HepG2 (cell line): ENCODE results near the gene DTYMK. TPM values are rescaled to one million over a fixed set of nuclear protein-coding genes. Genes with fewer than 3 reads are reported as not detected.

Experiments used
- BCL3 ChIP-seq: sonication (generic); formaldehyde crosslinking; IDR thresholded peaks from 2 replicates; pipeline ENCODE4 v1.5.1; 2020; ENCODE audit warnings: mild to moderate bottlenecking, missing genetic modification reagents, moderate library complexity
- BORCS8-MEF2B ChIP-seq: sonication (generic); formaldehyde crosslinking; IDR thresholded peaks from 2 replicates; pipeline ENCODE4 v1.8.0; 2022; ENCODE audit warnings: mild to moderate bottlenecking, missing genetic modification reagents
- CEBPG ChIP-seq: IDR thresholded peaks from 2 replicates; pipeline ENCODE4 v1.6.1; 2016
- CEBPZ ChIP-seq: IDR thresholded peaks from 2 replicates; pipeline ENCODE4 v1.6.1; 2012; ENCODE audit warnings: low read length, improper control_type of control experiment
- ETV6 ChIP-seq: sonication (generic); formaldehyde crosslinking; conservative IDR thresholded peaks from 2 replicates; pipeline ENCODE4 v1.4.0; 2020; ENCODE audit warnings: missing genetic modification reagents
- HNRNPUL1 ChIP-seq: fragments of 200-400 bp; formaldehyde crosslinking; IDR thresholded peaks from 2 replicates; pipeline ENCODE4 v1.6.1; 2017; ENCODE audit warnings: low read depth, mild to moderate bottlenecking, low read length, moderate library complexity
- IRF2 ChIP-seq: IDR thresholded peaks from 2 replicates; pipeline ENCODE4 v1.6.1; 2018; ENCODE audit warnings: missing genetic modification reagents, missing compliant biosample characterization
- LRRFIP1 ChIP-seq: sonication (generic); formaldehyde crosslinking; conservative IDR thresholded peaks from 2 replicates; pipeline ENCODE4 v1.4.0; 2020; ENCODE audit warnings: missing genetic modification reagents
- NBN ChIP-seq: fragments of 450-650 bp; conservative IDR thresholded peaks from 2 replicates; pipeline ENCODE4 v1.6.1; 2017
- NFIC ChIP-seq: IDR thresholded peaks from 2 replicates; pipeline ENCODE4 v1.6.1; 2012; ENCODE audit warnings: mild to moderate bottlenecking, low read length, inconsistent platforms
- POLR2AphosphoS5 ChIP-seq: IDR thresholded peaks from 2 replicates; pipeline ENCODE4 v1.6.1; 2012; ENCODE audit warnings: low read depth, low read length
- RXRA ChIP-seq: sonication (generic); formaldehyde crosslinking; IDR thresholded peaks from 2 replicates; pipeline ENCODE4 v1.5.1; 2020; ENCODE audit warnings: missing genetic modification reagents
- SOX13 ChIP-seq, 3 experiments: fragments of 450-650 bp in 1 of 3; sonication (generic) in 1 of 3; formaldehyde crosslinking in 1 of 3; IDR thresholded peaks in 2 of 3; conservative IDR thresholded peaks in 1 of 3; 2 replicates each; pipeline versions ENCODE4 v1.5.0 to v1.6.1; 2016 to 2020; ENCODE audit warnings: antibody characterized with exemption in 1 of 3, mild to moderate bottlenecking in 1 of 3, missing compliant biosample characterization in 1 of 3, missing genetic modification reagents in 1 of 3, moderate library complexity in 1 of 3
- TAF1 ChIP-seq: sonication (generic); formaldehyde crosslinking; IDR thresholded peaks from 2 replicates; pipeline ENCODE4 v1.4.0; 2020; ENCODE audit warnings: missing genetic modification reagents
- TFDP2 ChIP-seq: sonication (generic); formaldehyde crosslinking; IDR thresholded peaks from 2 replicates; pipeline ENCODE4 v1.4.0; 2020; ENCODE audit warnings: missing genetic modification reagents
- ZBTB14 ChIP-seq: sonication (generic); formaldehyde crosslinking; IDR thresholded peaks from 2 replicates; pipeline ENCODE4 v1.4.0; 2020; ENCODE audit warnings: missing genetic modification reagents
- ZNF432 ChIP-seq: sonication (generic); formaldehyde crosslinking; IDR thresholded peaks from 2 replicates; pipeline ENCODE4 v1.5.0; 2020; ENCODE audit warnings: missing genetic modification reagents, mild to moderate bottlenecking, borderline replicate concordance
- ZNF484 ChIP-seq: sonication (generic); formaldehyde crosslinking; IDR thresholded peaks from 2 replicates; pipeline ENCODE4 v1.5.1; 2020; ENCODE audit warnings: mild to moderate bottlenecking, low read depth, missing genetic modification reagents, borderline replicate concordance
- polyA plus RNA-seq, 8 experiments: library from polyadenylated mRNA; depleted of rRNA in 3 of 8; stranded (reverse) in 7 of 8; unstranded in 1 of 8; fragments of >200 nt; fragmentation: Illumina TruSeq in 4 of 8; extraction: Trizol in 4 of 8; gene quantifications; 2 replicates each; pipeline versions ENCODE4 v1.2.1 to v1.2.3, GENCODE V29; 2011 to 2016; ENCODE audit warnings: low read depth in 4 of 8, missing spikeins in 1 of 8, mixed read lengths in 1 of 8; ENCODE audit not compliant: insufficient read depth in 1 of 8
- total RNA-seq, 5 experiments: library from RNA; depleted of rRNA; stranded (reverse); fragments of >200 nt; fragmentation: Illumina TruSeq; extraction: Trizol; gene quantifications; 2 replicates each; pipeline ENCODE4 v1.2.3, GENCODE V29; 2016; ENCODE audit warnings: low read depth in 1 of 5

The DTYMK gene
- total and polyA plus RNA-seq, 2 of the 13 experiments (the other 11 are each of a cell fraction or from before 2014, with no cell fraction given), result 57.5 to 134 TPM

- TF ChIP-seq CEBPG (CRISPR knock-in tag) (no peak), HNRNPUL1 (peak; percentile 67; the same call in 1 of the 2 replicates), SOX13 (IDR thresholded peaks at IDR 0.05) (no peak), SOX13 (CRISPR knock-in tag; conservative IDR thresholded peaks at IDR 0.05 in 1 of 2, IDR thresholded peaks at IDR 0.05 in 1 of 2) (0 out of 4 replicates have a peak, but pooled peaks of 1 of the 2 experiments have one; percentile 13), TFDP2 (CRISPR knock-in tag) (peak; percentile 99), TAF1 (CRISPR knock-in tag) (peak; percentile 83), LRRFIP1 (CRISPR knock-in tag) (no peak), BORCS8-MEF2B (CRISPR knock-in tag) (no peak; the same call in none of the 2 replicates), POLR2AphosphoS5 (peak; percentile 84), RXRA (CRISPR knock-in tag) (0 out of 2 replicates have a peak, but pooled peaks have one; percentile 25), ZBTB14 (CRISPR knock-in tag) (no peak; the same call in 1 of the 2 replicates), ETV6 (CRISPR knock-in tag) (peak; percentile 79), ZNF432 (CRISPR knock-in tag) (no peak), NBN (no peak), CEBPZ (no peak), NFIC (no peak), ZNF484 (CRISPR knock-in tag) (no peak; the same call in 1 of the 2 replicates), BCL3 (CRISPR knock-in tag) (peak; percentile 98), IRF2 (CRISPR knock-in tag) (peak; percentile 88; the same call in 1 of the 2 replicates)
These were observed at the start of gene DTYMK (continued) for GRCh38 chr2:241686650-241687425.
